Measurements from ENCODE around the gene SLC16A13. TPM values are rescaled to one million over a fixed set of nuclear protein-coding genes. Genes with fewer than 3 reads are reported as not detected.

The SLC16A13 gene
- polyA plus RNA-seq, 1 donor: 0.96 TPM

- DNase-seq (ENCODE audit: low read depth): peak; percentile 84
These were observed 21.4 kb upstream of the SLC16A13 start for GRCh38 chr17:7014261-7014994.

DNA sequence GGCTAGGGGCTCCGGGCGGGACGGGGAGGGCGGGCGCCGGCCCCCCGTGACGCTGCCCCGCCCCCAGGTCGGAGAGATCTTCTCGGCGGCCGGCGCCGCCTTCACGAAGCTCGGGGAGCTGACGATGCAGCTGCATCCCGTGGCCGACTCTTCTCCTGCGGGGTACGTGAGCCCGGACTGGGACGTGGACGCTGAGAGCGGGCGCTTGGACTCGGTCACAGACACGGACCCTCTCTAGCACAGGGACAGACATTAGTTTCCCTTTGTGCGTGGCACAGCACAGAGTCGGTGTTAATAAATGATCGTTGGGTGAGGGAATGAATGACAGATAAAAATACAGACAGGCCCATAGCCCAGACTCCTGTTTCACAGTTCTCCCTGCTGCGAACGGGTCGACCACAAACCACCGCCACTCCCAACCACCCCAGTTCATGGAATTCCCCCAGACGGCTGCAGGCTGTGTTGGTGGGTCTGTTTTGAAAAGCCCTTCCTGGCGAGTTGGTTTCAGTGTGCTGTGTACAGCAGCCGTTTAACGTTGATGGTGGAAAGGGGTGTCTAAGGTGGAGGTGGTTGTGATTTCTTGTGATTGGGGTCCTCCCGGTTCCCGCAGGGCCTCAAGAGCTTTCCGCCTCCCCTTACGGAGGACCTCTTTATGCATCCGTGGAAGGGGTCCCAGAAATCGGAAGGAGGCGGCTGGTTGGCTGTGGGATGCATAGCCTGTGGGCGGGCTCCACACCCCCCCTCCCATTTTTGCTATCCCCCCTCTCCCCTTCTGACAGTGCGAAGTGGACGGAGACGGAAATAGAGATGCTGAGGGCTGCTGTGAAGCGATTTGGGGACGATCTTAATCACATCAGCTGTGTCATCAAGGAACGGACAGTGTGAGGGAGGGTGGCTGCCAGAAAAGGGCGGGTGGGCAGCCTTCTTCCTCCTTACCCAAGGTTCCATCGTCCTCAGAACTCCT is 20.5 kb upstream of the SLC16A13 start:
- DNase-seq (ENCODE audit: low read depth): peak; percentile 34

GRCh38 chr17:7016418-7016817 is 19.4 kb upstream of the SLC16A13 start:
- no peak for DNase-seq (ENCODE audit: low read depth)

- DNase-seq (ENCODE audit: low read depth): no peak
These were observed 18.7 kb upstream of the SLC16A13 start for GRCh38 chr17:7016886-7017826.

DNA sequence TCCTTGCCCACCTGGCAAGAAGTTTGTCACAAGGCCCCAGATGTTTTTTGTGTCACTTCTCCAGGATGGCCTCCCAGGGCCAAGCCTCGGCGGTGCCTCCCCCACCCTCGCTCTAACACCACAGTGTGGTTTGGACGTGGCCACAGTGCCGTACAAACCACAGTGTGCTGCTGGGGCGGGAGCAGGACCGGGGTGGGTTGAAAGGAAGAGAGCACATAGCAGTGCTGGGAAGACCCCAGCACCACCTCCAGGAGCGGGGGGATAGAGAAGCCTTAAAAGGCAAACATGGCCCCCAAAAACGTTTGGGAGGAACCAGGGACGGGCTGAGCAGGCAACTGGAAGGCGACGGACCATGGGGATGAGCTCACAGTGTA is 18.0 kb upstream of the SLC16A13 start:
- DNase-seq (ENCODE audit: low read depth): no peak

- DNase-seq (ENCODE audit: low read depth): no peak
These were observed 17.4 kb upstream of the SLC16A13 start for GRCh38 chr17:7018331-7018964.

DNA sequence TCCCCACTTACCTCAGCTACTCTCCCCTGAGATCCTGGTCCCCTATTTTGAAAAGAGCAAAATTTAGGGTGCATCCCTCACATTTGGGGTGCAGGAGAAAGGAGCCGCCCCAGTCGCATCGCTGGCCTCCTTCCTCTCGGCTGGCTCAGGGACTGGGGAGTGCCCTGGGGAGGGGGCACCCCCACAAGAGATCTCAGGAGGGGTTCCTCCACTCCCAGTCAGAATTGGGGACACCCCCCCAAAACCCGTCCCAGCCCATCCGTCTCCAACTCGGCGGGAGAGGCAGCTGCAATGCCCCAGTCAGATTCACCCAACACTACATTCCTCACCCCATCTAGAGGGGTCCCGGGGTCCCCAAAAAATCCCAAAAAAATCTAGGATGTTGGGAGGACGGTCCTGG is 16.4 kb upstream of the SLC16A13 start:
- DNase-seq (ENCODE audit: low read depth): no peak

DNA sequence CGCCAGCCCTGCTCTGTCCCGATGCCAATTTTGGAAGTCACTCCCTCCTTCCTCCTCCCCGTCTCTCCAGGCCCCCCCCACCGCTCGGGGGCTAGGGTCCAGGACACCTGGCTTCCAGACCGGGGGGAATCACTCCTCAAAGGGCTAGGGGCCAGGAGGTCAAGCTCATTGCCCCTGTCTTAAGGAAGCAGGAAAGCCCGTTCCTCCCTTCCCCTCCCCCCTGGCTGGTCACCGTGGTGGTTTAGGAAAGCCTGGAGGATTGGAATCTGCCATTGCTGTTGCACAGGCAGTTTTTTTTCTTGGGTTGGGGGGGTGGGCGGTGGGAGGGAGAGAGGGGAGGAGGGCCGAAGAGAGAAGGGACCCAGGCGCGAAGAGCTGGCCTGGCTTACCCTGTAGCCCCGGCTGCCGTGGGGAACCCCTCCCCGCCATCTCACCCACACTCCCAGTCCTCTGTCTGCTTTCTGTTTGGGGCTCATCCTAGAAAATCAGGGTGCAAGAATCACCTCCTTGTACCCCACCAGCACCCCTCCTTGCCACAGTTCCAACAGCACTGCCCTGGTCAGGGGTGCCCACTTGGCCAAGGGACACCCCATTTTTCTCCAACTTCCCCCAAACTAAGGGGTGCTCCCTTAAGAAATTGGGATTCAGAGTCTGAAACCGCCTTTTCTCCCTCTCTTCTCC is 15.8 kb upstream of the SLC16A13 start:
- no peak for DNase-seq (ENCODE audit: low read depth)

GRCh38 chr17:7020894-7021664 is 14.7 kb upstream of the SLC16A13 start:
- DNase-seq (ENCODE audit: low read depth): no peak

DNA sequence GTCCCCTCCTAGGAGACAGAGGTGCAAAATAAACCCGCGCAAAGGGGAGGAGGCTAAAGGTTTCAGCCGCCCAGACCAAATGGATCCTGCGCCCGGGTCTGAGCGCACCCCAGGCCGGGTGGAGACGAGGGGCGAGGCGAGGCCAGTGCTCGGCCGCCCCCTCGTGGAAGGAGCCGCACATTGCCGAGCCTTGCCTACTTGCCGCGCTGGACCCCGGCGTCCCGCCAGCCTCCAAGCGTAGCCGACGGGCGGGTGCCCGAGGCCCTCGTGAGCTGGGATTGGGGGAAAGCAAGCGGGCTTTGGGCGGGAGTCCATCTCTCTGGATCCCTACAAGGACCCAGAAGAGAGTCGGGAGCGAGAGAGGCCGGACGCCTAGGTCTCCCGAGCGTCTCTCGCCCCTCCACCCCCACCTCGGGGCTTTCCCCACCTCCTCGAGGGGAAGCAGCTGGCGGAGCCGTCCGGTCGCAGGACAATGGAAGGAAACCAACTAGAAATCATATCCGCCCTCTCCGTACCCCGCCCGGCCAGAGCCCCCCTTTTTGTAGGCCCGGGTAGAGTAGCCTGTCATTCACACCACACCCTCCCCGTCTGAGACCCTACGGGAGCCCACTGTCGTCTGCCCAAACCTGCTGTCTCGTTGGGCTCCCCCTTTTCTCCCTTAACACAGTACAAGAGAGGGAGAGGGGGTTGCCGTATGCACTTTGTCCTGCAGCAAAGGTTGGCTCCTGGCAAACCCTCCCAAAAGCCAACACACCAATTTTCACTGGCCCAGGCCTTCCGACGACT is 13.6 kb upstream of the SLC16A13 start:
- DNase-seq (ENCODE audit: low read depth): no peak

DNA sequence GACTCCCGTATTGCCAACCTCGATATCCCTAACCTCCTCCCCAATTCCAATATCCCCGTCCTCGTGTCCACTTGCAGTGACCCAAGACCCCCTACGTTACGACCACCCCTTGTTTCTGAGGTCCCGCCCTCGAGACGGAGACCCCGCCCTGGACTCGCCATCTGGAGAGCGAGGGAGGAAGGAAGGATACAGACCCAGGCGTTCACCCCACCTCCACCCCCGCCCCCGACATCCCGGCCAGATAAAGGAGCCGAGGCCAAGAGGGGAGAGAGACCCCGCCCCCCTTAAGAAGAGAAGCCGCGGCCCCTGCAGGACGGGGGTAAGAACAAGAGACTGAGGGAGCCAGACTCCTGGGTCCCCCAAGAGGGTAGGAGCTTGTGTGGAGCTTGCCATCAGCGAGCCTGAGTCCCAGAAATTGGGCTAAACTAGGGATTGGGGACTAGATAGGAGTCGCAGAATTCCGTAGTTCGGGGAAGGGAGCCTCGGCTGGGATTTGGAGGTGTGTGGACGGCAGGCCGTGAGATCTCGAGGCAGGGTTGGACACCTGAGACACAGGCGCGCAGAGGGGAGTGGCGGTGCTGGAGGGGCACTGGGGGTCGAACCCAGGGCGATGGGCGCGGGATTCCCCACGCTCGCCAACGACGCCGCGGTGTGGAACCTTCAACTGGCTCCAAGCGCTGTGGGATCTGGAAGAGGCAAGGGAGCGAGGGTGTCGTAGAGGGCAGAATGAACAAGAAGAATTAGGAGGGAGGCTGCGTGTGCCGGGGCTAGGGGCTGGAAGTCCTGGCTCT is 12.8 kb upstream of the SLC16A13 start, which contains the start of gene BCL6B:
BCL6B (plus strand) TSS at position 270 of the 791 bp plus-strand sequence. CDS start 622 bp downstream, outside the sequence.
- no peak for DNase-seq (ENCODE audit: low read depth)

DNA sequence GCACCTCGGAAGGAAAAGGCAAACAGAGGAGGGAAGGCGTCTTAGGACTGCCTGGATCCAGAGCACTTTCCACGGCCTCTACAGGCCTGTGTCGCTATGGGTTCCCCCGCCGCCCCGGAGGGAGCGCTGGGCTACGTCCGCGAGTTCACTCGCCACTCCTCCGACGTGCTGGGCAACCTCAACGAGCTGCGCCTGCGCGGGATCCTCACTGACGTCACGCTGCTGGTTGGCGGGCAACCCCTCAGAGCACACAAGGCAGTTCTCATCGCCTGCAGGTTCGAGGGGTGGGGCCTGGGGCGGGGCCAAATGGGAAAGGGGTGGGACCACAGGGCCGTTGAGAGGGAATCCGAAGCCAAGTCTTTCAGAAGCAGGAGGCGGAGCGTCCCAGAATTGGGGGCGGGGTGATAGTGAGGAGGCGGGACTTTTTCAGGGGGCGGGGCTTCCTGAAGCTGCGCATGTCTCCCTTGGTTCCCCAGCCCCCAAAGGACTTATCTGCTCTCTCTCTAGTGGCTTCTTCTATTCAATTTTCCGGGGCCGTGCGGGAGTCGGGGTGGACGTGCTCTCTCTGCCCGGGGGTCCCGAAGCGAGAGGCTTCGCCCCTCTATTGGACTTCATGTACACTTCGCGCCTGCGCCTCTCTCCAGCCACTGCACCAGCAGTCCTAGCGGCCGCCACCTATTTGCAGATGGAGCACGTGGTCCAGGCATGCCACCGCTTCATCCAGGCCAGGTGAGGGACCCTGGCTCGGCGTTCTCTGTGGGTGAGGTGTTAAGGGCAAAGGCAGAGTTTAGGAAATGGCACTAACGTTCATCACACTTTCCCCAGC is 12.0 kb upstream of the SLC16A13 start:
- no peak for DNase-seq (ENCODE audit: low read depth)

DNA sequence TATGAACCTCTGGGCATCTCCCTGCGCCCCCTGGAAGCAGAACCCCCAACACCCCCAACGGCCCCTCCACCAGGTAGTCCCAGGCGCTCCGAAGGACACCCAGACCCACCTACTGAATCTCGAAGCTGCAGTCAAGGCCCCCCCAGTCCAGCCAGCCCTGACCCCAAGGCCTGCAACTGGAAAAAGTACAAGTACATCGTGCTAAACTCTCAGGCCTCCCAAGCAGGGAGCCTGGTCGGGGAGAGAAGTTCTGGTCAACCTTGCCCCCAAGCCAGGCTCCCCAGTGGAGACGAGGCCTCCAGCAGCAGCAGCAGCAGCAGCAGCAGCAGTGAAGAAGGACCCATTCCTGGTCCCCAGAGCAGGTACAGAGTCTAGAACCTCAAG is 11.4 kb upstream of the SLC16A13 start:
- no peak for DNase-seq (ENCODE audit: low read depth)

DNA sequence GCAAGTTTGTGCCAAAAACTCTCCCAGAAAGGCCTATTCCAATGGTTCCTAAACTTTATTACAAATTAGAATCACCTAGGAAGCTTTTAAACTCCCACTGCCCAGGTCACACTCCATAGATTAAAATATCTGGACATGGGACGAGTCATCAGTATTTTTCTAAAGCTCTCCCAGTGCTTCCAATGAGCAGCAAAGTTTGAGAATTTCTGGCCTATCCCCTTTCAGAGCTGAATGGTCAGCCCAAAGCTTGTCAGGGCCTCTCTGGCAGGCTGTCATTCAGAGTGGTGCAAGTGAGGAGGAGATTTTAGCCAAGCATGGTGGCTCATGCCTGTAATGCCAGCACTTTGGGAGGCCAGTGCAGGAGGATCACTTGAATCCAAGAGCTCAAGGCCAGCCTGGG is 10.6 kb upstream of the SLC16A13 start:
- DNase-seq (ENCODE audit: low read depth): no peak

DNA sequence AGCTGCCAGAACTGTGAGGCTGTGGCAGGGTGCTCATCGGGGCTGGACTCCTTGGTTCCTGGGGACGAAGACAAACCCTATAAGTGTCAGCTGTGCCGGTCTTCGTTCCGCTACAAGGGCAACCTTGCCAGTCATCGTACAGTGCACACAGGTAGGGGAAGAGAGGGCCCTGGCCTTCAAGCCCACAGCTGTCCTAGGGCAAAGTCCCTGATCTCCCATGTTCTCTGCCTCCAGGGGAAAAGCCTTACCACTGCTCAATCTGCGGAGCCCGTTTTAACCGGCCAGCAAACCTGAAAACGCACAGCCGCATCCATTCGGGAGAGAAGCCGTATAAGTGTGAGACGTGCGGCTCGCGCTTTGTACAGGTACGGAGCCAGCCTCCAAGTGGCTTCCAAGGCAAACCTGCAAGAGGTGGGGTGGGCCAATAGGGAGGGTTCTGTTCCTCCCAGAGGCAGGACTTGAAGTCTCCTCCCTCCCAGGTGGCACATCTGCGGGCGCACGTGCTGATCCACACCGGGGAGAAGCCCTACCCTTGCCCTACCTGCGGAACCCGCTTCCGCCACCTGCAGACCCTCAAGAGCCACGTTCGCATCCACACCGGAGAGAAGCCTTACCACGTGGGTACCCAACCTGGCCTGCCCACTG is 9.2 kb upstream of the SLC16A13 start:
- no peak for DNase-seq (ENCODE audit: low read depth)

GRCh38 chr17:7027335-7027734 is 8.5 kb upstream of the SLC16A13 start:
- DNase-seq (ENCODE audit: low read depth): no peak

- DNase-seq (ENCODE audit: low read depth): no peak
These were observed 6.7 kb upstream of the SLC16A13 start for GRCh38 chr17:7029096-7029495.

Measured in forelimb muscle (tissue), 1 donor.